Neuronal stem cell (in vitro differentiated cells): ENCODE data around the gene ATP5ME.
A peak's percentile ranks its signal among the peaks of the same experiment; 100 is the strongest.

Experiments used
- DNase-seq: peaks from one replicate; pipeline ENCODE4 v3.0.0-alpha.2; 2013; ENCODE audit warnings: low spot score
- H2AFZ ChIP-seq: one replicate; pipeline ENCODE4 v1.6.1; 2013; ENCODE audit warnings: mild to moderate bottlenecking, low read length, inconsistent platforms
- H2AK5ac ChIP-seq: 2 replicates; pipeline ENCODE4 v1.6.1; 2013; ENCODE audit warnings: low read depth, mild to moderate bottlenecking, inconsistent platforms, low read length, moderate library complexity, mixed read lengths
- H2BK120ac ChIP-seq: 2 replicates; pipeline ENCODE4 v1.6.1; 2013; ENCODE audit warnings: low read depth, mild to moderate bottlenecking, inconsistent platforms, low read length, moderate library complexity, mixed read lengths
- H2BK12ac ChIP-seq: one replicate; pipeline ENCODE4 v1.6.1; 2013; ENCODE audit warnings: low read length, inconsistent platforms
- H2BK15ac ChIP-seq: 2 replicates; pipeline ENCODE4 v1.6.1; 2013; ENCODE audit warnings: mild to moderate bottlenecking, low read length, inconsistent platforms, mixed read lengths
- H2BK5ac ChIP-seq: one replicate; pipeline ENCODE4 v1.6.1; 2013; ENCODE audit warnings: inconsistent platforms, mild to moderate bottlenecking, low read length, moderate library complexity
- H3K14ac ChIP-seq: one replicate; pipeline ENCODE4 v1.6.1; 2013; ENCODE audit warnings: low read length, inconsistent platforms
- H3K18ac ChIP-seq: 2 replicates; pipeline ENCODE4 v1.6.1; 2013; ENCODE audit warnings: low read length, inconsistent platforms
- H3K23ac ChIP-seq: 2 replicates; pipeline ENCODE4 v1.6.1; 2013; ENCODE audit warnings: low read depth, mild to moderate bottlenecking, mixed read lengths, low read length, inconsistent platforms; ENCODE audit not compliant: poor library complexity
- H3K27ac ChIP-seq: replicated peaks from 3 replicates; pipeline ENCODE4 v1.5.1; 2013; ENCODE audit warnings: low read length, inconsistent platforms
- H3K27me3 ChIP-seq, 3 experiments: 2 replicates each; pipeline ENCODE4 v1.6.1; 2013; ENCODE audit warnings: low read length in 3 of 3, mild to moderate bottlenecking in 2 of 3, inconsistent platforms in 1 of 3, low read depth in 1 of 3, mixed read lengths in 1 of 3, moderate library complexity in 1 of 3; ENCODE audit not compliant: control insufficient read depth in 3 of 3, insufficient read depth in 3 of 3
- H3K36me3 ChIP-seq, 2 donors: replicated peaks in 1 of 2; 2 replicates each; pipeline ENCODE4 v1.6.1; 2013; ENCODE audit warnings: low read length in 2 of 2; ENCODE audit not compliant: control insufficient read depth in 2 of 2, insufficient read depth in 2 of 2
- H3K4ac ChIP-seq: 2 replicates; pipeline ENCODE4 v1.6.1; 2013; ENCODE audit warnings: inconsistent platforms, mild to moderate bottlenecking, low read length, moderate library complexity
- H3K4me1 ChIP-seq, 2 donors: 1 replicate in 1 of 2; 2 replicates in 1 of 2; pipeline ENCODE4 v1.6.1; 2013; ENCODE audit warnings: low read length in 2 of 2, low read depth in 1 of 2; ENCODE audit not compliant: control insufficient read depth in 2 of 2, insufficient read depth in 1 of 2
- H3K4me2 ChIP-seq: one replicate; pipeline ENCODE4 v1.6.1; 2013; ENCODE audit warnings: mild to moderate bottlenecking, low read length, inconsistent platforms; ENCODE audit not compliant: insufficient read depth, poor library complexity, severe bottlenecking
- H3K4me3 ChIP-seq, 2 donors: 2 replicates each; pipeline ENCODE4 v1.5.1; 2013; ENCODE audit warnings: low read length in 2 of 2, mild to moderate bottlenecking in 2 of 2, inconsistent platforms in 1 of 2, moderate library complexity in 1 of 2
- H3K79me1 ChIP-seq: one replicate; pipeline ENCODE4 v1.6.1; 2013; ENCODE audit warnings: low read depth, mild to moderate bottlenecking, inconsistent platforms, low read length, moderate library complexity
- H3K9ac ChIP-seq: one replicate; pipeline ENCODE4 v1.6.1; 2013; ENCODE audit warnings: mild to moderate bottlenecking, low read depth, low read length, inconsistent platforms; ENCODE audit not compliant: poor library complexity
- H3K9me3 ChIP-seq, 2 donors: replicated peaks in 1 of 2; 2 replicates each; pipeline versions ENCODE3 to v1.6.1; 2013; ENCODE audit warnings: low read length in 2 of 2, mild to moderate bottlenecking in 2 of 2, inconsistent platforms in 1 of 2, low read depth in 1 of 2, mixed read lengths in 1 of 2, moderate library complexity in 1 of 2; ENCODE audit not compliant: control insufficient read depth in 2 of 2, insufficient read depth in 1 of 2
- H4K8ac ChIP-seq: one replicate; pipeline ENCODE4 v1.6.1; 2013; ENCODE audit warnings: low read depth, mild to moderate bottlenecking, inconsistent platforms, low read length, moderate library complexity
- H4K91ac ChIP-seq: one replicate; pipeline ENCODE4 v1.6.1; 2013; ENCODE audit warnings: low read length, low read depth, mild to moderate bottlenecking, inconsistent platforms; ENCODE audit not compliant: poor library complexity
- WGBS, 2 donors: extraction: QIAGEN DNeasy Blood & Tissue Kit; methylation state at CpG; one replicate each; pipeline ENCODE4 v1.1.7; 2013; ENCODE audit warnings: missing lambda C conversion rate in 2 of 2, mixed read lengths in 1 of 2; ENCODE audit not compliant: insufficient read length in 2 of 2, insufficient replicate concordance in 1 of 2; ENCODE audit errors: extremely low coverage in 2 of 2; 5-methylcytosine and 5-hydroxymethylcytosine counted together

The ATP5ME gene

DNA sequence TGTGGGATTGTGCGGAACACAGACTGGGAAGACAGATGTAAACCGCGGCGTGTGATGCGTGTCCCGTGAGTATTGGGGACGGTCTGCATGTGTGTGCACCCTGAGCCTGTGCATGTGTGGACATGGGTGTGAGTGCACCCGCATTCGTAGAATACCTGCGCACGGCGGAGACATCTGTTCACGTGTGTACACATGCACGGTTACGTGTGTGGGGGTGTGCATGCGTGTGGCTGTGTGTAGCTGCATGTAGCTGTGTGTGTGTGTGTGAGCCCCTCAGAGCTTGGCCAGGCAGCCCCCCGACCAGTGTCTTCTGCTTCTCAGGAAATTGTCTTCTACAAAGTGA lies 19.6 kb downstream of the ATP5ME start:
- peaks cover 0 to 2% of the 10 kb centered on the region in 2 donors for H3K9me3 ChIP-seq
- H3K4me1 ChIP-seq = no peaks in the 10 kb centered on the region
- peak overlapping the region; percentile 38 for H3K18ac ChIP-seq
- H2BK15ac ChIP-seq = no peak overlapping the region
- peaks cover 2% of the 10 kb centered on the region for H3K79me1 ChIP-seq
- H3K4me3 ChIP-seq = peak overlapping the region in 1 of 2 donors; percentile 63
- H3K4ac ChIP-seq = no peak overlapping the region
- H3K14ac ChIP-seq = peak overlapping the region; percentile 89
- no peak overlapping the region for H2BK5ac ChIP-seq
- H3K9ac ChIP-seq = peak overlapping the region; percentile 70
- no peak overlapping the region for H3K27ac ChIP-seq
- peak overlapping the region; percentile 97 for H4K91ac ChIP-seq
- peaks cover 0 to 3% of the 10 kb centered on the region in 2 donors for H3K36me3 ChIP-seq
- H2AK5ac ChIP-seq = peak overlapping the region; percentile 75
- peak overlapping the region; percentile 73 for H2BK12ac ChIP-seq
- no CpG with 5 or more reads among the region's 17 CpGs for WGBS, 2 donors
- no peak overlapping the region for H2AFZ ChIP-seq
- no peak overlapping the region for H3K4me2 ChIP-seq
- no peak overlapping the region for H3K23ac ChIP-seq
- peak overlapping the region; percentile 17 for H4K8ac ChIP-seq
- DNase-seq = no peak
- no peak overlapping the region for H2BK120ac ChIP-seq
- peaks cover 0 to 26% (median 2%) of the 10 kb centered on the region in 3 experiments for H3K27me3 ChIP-seq

DNA sequence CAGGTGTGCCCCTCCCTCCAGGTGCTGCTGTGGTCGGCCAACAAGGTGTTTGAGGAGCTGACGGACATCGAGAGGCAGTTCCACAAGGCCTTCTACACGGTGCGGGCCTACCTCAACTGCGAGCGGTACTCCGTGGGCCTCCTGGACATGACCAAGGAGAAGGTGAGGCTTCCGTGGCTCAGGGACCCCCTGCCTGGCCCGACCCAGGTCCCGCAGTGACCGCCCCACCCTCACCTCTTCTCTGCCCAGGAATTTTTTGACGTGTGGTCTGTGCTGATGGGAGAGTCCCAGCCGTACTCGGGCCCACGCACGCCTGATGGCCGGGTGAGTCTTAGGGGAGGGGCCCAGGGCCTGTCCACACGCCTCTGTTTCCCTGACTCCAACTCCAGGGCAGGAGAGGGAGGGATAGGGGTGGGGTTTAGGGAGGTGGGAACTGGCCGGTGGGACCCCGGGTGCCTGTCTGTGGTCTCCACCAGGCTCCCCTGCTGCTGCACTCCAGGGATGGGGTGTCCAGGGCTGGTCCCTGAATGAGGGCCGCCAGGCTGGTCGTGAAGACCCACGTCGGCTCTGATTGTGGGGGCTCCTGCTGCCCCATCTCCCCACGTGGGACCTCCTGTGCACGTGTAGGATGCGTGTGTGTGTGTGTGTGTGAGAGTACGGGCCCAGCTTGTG lies 20.1 kb downstream of the ATP5ME start:
- Histone ChIP-seq H3K4me1 (no peaks in the 10 kb centered on the region), H3K9me3 (no peaks in the 10 kb centered on the region), H4K91ac (peak overlapping the region; percentile 97), H3K4me3 (peak overlapping the region in 1 of 2 donors; percentile 63), H2AFZ (no peak overlapping the region), H3K27ac (no peak overlapping the region), H3K27me3 (peaks cover 0 to 31% (median 2%) of the 10 kb centered on the region in 3 experiments), H3K36me3 (no peaks in the 10 kb centered on the region), H2BK5ac (peak overlapping the region; percentile 53), H3K14ac (peak overlapping the region; percentile 89), H2AK5ac (peak overlapping the region; percentile 75), H3K4me2 (no peak overlapping the region), H3K18ac (peak overlapping the region; percentile 44), H2BK15ac (peak overlapping the region; percentile 55), H3K4ac (no peak overlapping the region), H3K9ac (peak overlapping the region; percentile 70), H3K23ac (peak overlapping the region; percentile 43), H2BK120ac (no peak overlapping the region), H3K79me1 (peaks cover 2% of the 10 kb centered on the region), H4K8ac (peak overlapping the region; percentile 17), H2BK12ac (no peak overlapping the region)
- WGBS, 2 donors = no CpG with 5 or more reads among the region's 29 CpGs
- no peak for DNase-seq

DNA sequence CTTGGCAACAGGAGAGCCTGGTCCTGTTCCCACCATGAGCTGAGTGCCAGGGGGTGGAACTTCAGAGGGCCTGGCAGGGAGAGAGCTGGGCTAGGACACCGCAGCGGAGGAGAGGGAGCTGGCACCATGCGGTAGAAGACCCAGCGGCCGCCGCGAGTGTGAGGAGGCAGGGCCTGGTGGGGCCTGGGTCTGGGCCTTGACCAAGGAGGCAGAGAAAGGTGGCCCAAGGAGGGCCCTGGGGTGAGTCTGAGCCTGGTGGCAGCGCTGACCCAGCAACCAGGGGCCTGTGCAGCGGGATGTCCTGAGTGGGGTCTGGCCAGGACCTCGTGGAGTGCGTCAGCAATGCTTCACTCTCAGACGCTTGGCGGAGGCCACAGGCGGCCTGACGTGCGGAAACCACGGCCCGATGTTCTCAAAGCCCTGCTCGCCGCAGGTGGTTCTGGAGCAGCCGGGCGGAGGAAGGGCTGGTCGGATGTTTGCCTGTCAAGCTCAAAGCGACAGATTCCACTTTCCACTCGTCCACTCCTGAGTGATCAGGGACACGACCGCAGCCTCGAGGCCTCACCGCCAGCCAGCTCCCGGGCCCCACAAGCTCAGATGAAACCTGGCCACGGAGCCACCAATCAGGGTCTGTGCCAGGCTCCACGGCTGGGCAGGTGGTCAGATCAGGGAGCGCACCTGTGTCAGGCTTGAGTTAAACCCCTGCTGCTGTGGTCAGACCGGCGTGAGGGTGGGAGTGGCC lies 20.8 kb downstream of the ATP5ME start:
- Histone ChIP-seq H3K36me3 (no peaks in the 10 kb centered on the region), H3K4me3 (no peak overlapping the region), H2AK5ac (no peak overlapping the region), H3K4me1 (peaks cover 0 to 6% of the 10 kb centered on the region in 2 donors), H4K91ac (no peak overlapping the region), H3K14ac (no peak overlapping the region), H2BK12ac (no peak overlapping the region), H3K23ac (peak overlapping the region; percentile 43), H3K9ac (no peak overlapping the region), H3K27ac (no peak overlapping the region), H2BK120ac (no peak overlapping the region), H3K27me3 (peaks cover 0 to 32% (median 2%) of the 10 kb centered on the region in 3 experiments), H3K18ac (peak overlapping the region; percentile 44), H3K79me1 (peaks cover 2% of the 10 kb centered on the region), H2AFZ (no peak overlapping the region), H2BK15ac (peak overlapping the region; percentile 55), H3K9me3 (no peaks in the 10 kb centered on the region), H2BK5ac (peak overlapping the region; percentile 53), H4K8ac (no peak overlapping the region), H3K4me2 (no peak overlapping the region), H3K4ac (no peak overlapping the region)
- no CpG with 5 or more reads among the region's 35 CpGs for WGBS, 2 donors
- no peak for DNase-seq
